ENCODE data around the gene OSBPL7. TPM values are rescaled to one million over a fixed set of nuclear protein-coding genes. Genes with fewer than 3 reads are reported as not detected.

The OSBPL7 gene
- polyA plus RNA-seq, 2 of the 4 experiments (the other 2 are of a cell fraction), result 7.0 to 15.4 TPM

DNA sequence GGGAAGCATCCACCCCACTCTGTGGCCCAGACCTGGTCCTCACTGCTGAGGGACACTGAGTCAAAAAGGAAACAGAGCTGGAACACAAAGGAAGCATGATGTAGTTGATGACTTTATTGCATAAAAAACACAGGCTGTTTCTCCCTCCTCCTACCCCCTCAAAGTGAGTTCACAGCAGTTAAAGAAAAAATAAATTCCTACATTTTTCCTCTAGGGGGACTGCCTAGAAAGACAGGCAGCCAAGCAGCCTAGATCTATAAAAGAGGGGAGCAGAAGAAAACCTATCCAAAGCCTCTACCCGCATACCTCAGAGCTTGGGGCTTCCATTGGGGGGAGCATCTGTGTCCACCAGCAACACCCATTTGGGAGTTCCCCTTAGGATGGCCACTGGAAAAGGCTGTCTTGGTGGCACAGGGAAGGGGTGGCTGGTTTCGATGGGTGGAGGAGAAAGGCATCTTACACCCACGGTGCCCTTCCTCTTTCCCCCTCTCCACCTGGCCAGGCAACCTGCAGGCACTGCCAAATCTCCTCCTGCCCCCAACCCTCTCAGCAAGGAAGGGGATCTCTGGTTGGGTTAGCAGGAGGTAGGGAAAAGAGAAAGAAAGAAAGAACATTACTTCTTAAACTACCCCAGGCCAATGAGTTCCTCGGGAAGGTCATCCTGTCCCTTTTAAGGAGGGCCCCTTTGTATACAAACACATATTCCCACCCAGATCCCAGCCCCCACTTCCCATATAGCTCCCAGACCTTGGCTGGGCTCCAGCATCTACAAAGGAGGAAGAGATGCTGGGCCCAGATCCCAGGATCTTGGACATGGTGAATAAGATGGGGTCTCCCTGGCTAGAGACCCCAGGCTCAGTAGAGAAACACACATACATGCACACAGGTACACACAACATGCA, 23.5 kb upstream of the OSBPL7 start:
- H3K4me2 ChIP-seq, result no peak overlapping the region

DNA sequence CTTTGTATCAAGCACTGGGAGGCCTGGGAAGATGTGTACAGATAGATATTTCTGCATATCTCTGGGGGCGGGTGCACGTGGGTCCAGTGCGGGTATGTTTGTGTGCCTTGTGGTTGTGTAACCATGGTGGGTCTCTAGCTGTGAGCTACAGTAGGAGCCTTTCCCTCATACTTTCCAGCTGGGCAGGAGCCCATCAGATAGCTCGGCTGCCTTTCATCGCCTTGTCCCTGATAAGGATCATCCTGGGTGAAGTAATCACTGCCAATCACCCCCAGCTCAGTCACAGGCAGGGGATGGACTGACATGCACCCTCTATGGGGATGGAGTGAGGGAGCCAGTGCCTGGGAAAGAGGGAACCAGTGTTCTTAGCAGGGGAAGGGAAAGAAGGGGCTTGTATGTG, 22.6 kb upstream of the OSBPL7 start:
- no peak overlapping the region for H3K4me2 ChIP-seq
- no peaks in the 10 kb centered on the region for H3K9me3 ChIP-seq
- H3K27ac ChIP-seq, result no peak overlapping the region
- ChIA-PET CTCF (interaction anchor here (0.9 to 36.3 kb wide), 18 partner anchors 8 to 174 kb away, joined by 3 to 1860 read pairs (median 21); partner anchors contain the start of genes CDK5RAP3, LRRC46, MRPL10 and PNPO), POLR2A (interaction anchor here (2.5 kb wide), 1 partner anchor 13 kb away, joined by 7 read pairs; the partner anchor contains the start of genes LRRC46 and MRPL10)
- H3K4me1 ChIP-seq, result peaks cover 25% of the 10 kb centered on the region
- DNase-seq (ENCODE audit: low read depth in 1 of 2, low spot score in 1 of 2), result no peak
- ATAC-seq, result no peak
- 74% methylated on average over 5 of the region's 5 CpGs for WGBS (ENCODE audit: missing lambda C conversion rate)
- FAIRE-seq, result no peak
- no peak overlapping the region for H3K4me3 ChIP-seq
- TF ChIP-seq JUNB (IDR thresholded peaks at IDR 0.05), result no peak
- 0 out of 2 replicates have a peak, but pooled peaks have one; percentile 16 for TF ChIP-seq GATA3 (IDR thresholded peaks at IDR 0.05; ENCODE audit: borderline replicate concordance)

More for the DNA sequence above, 23.5 kb upstream of the OSBPL7 start:
- no peak for ATAC-seq
- ChIA-PET POLR2A (interaction anchor here (1.1 kb wide), 1 partner anchor 51 kb away, joined by 3 read pairs; the partner anchor contains the start of gene SP2), CTCF (interaction anchor here (0.9 to 36.3 kb wide), 18 partner anchors 9 to 200 kb away, joined by 3 to 1860 read pairs (median 21); partner anchors contain the start of genes CDK5RAP3, LRRC46, MRPL10 and PNPO)
- WGBS (ENCODE audit: missing lambda C conversion rate), result 76% methylated on average over 4 of the region's 4 CpGs
- H3K27ac ChIP-seq, result no peak overlapping the region
- no peak for FAIRE-seq
- TF ChIP-seq RAD21 (conservative IDR thresholded peaks at IDR 0.05 in 1 of 2, IDR thresholded peaks at IDR 0.05 in 1 of 2) (peak in 1 of 2 experiments; percentile 24; a peak in 1 of 5 replicates), MYC (IDR thresholded peaks at IDR 0.05; ENCODE audit: borderline replicate concordance, low read length) (no peak), ZC3H11A (IDR thresholded peaks at IDR 0.05) (no peak), JUN (IDR thresholded peaks at IDR 0.05) (no peak), RARB (CRISPR knock-in tag; IDR thresholded peaks at IDR 0.05) (no peak)
- TF ChIP-seq, protein P1, sequence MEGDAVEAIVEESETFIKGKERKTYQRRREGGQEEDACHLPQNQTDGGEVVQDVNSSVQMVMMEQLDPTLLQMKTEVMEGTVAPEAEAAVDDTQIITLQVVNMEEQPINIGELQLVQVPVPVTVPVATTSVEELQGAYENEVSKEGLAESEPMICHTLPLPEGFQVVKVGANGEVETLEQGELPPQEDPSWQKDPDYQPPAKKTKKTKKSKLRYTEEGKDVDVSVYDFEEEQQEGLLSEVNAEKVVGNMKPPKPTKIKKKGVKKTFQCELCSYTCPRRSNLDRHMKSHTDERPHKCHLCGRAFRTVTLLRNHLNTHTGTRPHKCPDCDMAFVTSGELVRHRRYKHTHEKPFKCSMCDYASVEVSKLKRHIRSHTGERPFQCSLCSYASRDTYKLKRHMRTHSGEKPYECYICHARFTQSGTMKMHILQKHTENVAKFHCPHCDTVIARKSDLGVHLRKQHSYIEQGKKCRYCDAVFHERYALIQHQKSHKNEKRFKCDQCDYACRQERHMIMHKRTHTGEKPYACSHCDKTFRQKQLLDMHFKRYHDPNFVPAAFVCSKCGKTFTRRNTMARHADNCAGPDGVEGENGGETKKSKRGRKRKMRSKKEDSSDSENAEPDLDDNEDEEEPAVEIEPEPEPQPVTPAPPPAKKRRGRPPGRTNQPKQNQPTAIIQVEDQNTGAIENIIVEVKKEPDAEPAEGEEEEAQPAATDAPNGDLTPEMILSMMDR (IDR thresholded peaks at IDR 0.05), result peak; percentile 39
- peak in 1 of 2 experiments; percentile 80 for DNase-seq (ENCODE audit: low read depth in 1 of 2, low spot score in 1 of 2)
- no peaks in the 10 kb centered on the region for H3K9me3 ChIP-seq
- H3K4me1 ChIP-seq, result peaks cover 27% of the 10 kb centered on the region
- no peak overlapping the region for H3K4me3 ChIP-seq

DNA sequence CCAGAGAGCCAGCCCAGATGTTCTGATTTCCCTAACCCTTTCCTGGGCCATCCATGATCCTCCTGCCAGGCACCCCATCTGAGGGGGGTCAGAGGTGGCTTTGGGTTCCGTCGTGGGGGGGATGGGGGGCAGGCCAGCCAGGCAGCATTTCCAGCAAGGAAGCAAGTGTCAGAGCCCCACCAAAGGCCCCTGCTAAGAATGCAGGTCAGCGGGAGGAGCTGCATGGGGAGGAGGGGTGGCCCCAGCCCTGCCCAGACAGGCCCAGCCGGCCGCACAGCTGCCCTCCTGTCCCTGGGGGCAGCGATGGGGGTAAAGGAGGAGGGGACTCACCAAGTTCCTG, 21.8 kb upstream of the OSBPL7 start:
- Histone ChIP-seq H3K4me1 (peaks cover 25% of the 10 kb centered on the region), H3K4me2 (peak overlapping the region; percentile 47; the same call in 2 of the 3 replicates), H3K4me3 (no peak overlapping the region), H3K9me3 (no peaks in the 10 kb centered on the region), H3K27ac (peak overlapping the region in 1 of 2 experiments; percentile 46; a peak in 2 of 6 replicates)
- DNase-seq (ENCODE audit: low read depth in 1 of 2, low spot score in 1 of 2) (no peak), FAIRE-seq (no peak), ATAC-seq (no peak)
- ChIA-PET POLR2A (interaction anchor here (1.4 to 2.5 kb wide), 3 partner anchors 12 to 52 kb away, joined by 7 to 10 read pairs (median 8); partner anchors contain the start of genes LRRC46, MRPL10 and SP2), CTCF (interaction anchor here (0.6 to 36.3 kb wide), 31 partner anchors 7 to 256 kb away, joined by 3 to 1860 read pairs (median 10); partner anchors contain the start of genes CDK5RAP3, LRRC46, MRPL10 and OSBPL7)
- 66% methylated on average over 5 of the region's 6 CpGs for WGBS (ENCODE audit: missing lambda C conversion rate)
- no peak for TF ChIP-seq SREBF2 (IDR thresholded peaks at IDR 0.05)
- TF ChIP-seq, protein P2, sequence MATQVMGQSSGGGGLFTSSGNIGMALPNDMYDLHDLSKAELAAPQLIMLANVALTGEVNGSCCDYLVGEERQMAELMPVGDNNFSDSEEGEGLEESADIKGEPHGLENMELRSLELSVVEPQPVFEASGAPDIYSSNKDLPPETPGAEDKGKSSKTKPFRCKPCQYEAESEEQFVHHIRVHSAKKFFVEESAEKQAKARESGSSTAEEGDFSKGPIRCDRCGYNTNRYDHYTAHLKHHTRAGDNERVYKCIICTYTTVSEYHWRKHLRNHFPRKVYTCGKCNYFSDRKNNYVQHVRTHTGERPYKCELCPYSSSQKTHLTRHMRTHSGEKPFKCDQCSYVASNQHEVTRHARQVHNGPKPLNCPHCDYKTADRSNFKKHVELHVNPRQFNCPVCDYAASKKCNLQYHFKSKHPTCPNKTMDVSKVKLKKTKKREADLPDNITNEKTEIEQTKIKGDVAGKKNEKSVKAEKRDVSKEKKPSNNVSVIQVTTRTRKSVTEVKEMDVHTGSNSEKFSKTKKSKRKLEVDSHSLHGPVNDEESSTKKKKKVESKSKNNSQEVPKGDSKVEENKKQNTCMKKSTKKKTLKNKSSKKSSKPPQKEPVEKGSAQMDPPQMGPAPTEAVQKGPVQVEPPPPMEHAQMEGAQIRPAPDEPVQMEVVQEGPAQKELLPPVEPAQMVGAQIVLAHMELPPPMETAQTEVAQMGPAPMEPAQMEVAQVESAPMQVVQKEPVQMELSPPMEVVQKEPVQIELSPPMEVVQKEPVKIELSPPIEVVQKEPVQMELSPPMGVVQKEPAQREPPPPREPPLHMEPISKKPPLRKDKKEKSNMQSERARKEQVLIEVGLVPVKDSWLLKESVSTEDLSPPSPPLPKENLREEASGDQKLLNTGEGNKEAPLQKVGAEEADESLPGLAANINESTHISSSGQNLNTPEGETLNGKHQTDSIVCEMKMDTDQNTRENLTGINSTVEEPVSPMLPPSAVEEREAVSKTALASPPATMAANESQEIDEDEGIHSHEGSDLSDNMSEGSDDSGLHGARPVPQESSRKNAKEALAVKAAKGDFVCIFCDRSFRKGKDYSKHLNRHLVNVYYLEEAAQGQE (IDR thresholded peaks at IDR 0.05), result no peak
- 0 out of 5 replicates have a peak, but pooled peaks of 1 of the 2 experiments have one; percentile 5 for TF ChIP-seq RAD21 (conservative IDR thresholded peaks at IDR 0.05 in 1 of 2, IDR thresholded peaks at IDR 0.05 in 1 of 2)
